MM.1S (cell line): ENCODE data around the gene OXCT1.

Experiments used
- DNase-seq: peaks from one replicate; pipeline ENCODE4 v3.0.0-alpha.2; 2015
- H2AFZ ChIP-seq: fragments of 300-600 bp; sonication (generic); 2 replicates; pipeline ENCODE4 v1.6.0; 2016; ENCODE audit warnings: antibody characterized with exemption, low read length
- H3F3A ChIP-seq: fragments of 300-600 bp; sonication (generic); 2 replicates; pipeline ENCODE4 v1.6.1; 2016; ENCODE audit warnings: mild to moderate bottlenecking, antibody characterized with exemption, low read length, moderate library complexity, mixed read lengths; ENCODE audit not compliant: insufficient read depth
- H3K27ac ChIP-seq: fragments of 300-600 bp; sonication (generic); 2 replicates; pipeline ENCODE4 v1.5.1; 2016; ENCODE audit warnings: mild to moderate bottlenecking, low read length
- H3K27me3 ChIP-seq: fragments of 300-600 bp; sonication (generic); replicated peaks from 2 replicates; pipeline ENCODE4 v1.6.0; 2016; ENCODE audit warnings: low read length; ENCODE audit not compliant: insufficient read depth
- H3K36me3 ChIP-seq: fragments of 300-600 bp; sonication (generic); replicated peaks from 2 replicates; pipeline ENCODE4 v1.6.1; 2016; ENCODE audit warnings: mild to moderate bottlenecking, low read length, mixed read lengths; ENCODE audit not compliant: insufficient read depth
- H3K4me1 ChIP-seq: fragments of 300-600 bp; sonication (generic); 2 replicates; pipeline ENCODE4 v1.6.1; 2016; ENCODE audit warnings: low read length, mixed read lengths
- H3K4me2 ChIP-seq: fragments of 300-600 bp; sonication (generic); 2 replicates; pipeline ENCODE4 v1.6.0; 2016; ENCODE audit warnings: low read depth, low read length
- H3K4me3 ChIP-seq: fragments of 300-600 bp; sonication (generic); 2 replicates; pipeline ENCODE4 v1.5.1; 2016; ENCODE audit warnings: low read length, mixed read lengths
- H3K79me2 ChIP-seq: fragments of 300-600 bp; sonication (generic); 2 replicates; pipeline ENCODE4 v1.6.1; 2016; ENCODE audit warnings: mixed run types, low read length, mixed read lengths
- H3K9ac ChIP-seq: fragments of 300-600 bp; sonication (generic); 2 replicates; pipeline ENCODE4 v1.6.1; 2016; ENCODE audit warnings: low read length, mixed read lengths
- H3K9me2 ChIP-seq: fragments of 300-600 bp; sonication (generic); replicated peaks from 2 replicates; pipeline ENCODE4 v1.6.1; 2016; ENCODE audit warnings: mild to moderate bottlenecking, low read length, mixed read lengths; ENCODE audit not compliant: insufficient read depth
- H3K9me3 ChIP-seq: fragments of 300-600 bp; sonication (generic); replicated peaks from 2 replicates; pipeline ENCODE4 v1.6.1; 2016; ENCODE audit warnings: mild to moderate bottlenecking, low read length, mixed read lengths; ENCODE audit not compliant: insufficient read depth
- H4K20me1 ChIP-seq: fragments of 300-600 bp; sonication (generic); 2 replicates; pipeline ENCODE4 v1.6.1; 2016; ENCODE audit warnings: mild to moderate bottlenecking, low read length, moderate library complexity, mixed read lengths; ENCODE audit not compliant: insufficient read depth
- EZH2 ChIP-seq: fragments of 300-600 bp; sonication (generic); optimal IDR thresholded peaks from 2 replicates; pipeline ENCODE3; 2017; ENCODE audit warnings: low read depth, mild to moderate bottlenecking, antibody characterized with exemption, low read length, mixed read lengths
- EZH2phosphoT487 ChIP-seq: fragments of 300-600 bp; sonication (generic); IDR thresholded peaks from 2 replicates; pipeline ENCODE4 v1.6.1; 2018; ENCODE audit warnings: antibody characterized with exemption, low read length
- TF ChIP-seq, protein P1 (sequence below): fragments of 300-600 bp; sonication (generic); IDR thresholded peaks from 2 replicates; pipeline ENCODE4 v1.5.1; 2016; ENCODE audit warnings: antibody characterized with exemption, low read length, mixed read lengths

Gene OXCT1

DNA sequence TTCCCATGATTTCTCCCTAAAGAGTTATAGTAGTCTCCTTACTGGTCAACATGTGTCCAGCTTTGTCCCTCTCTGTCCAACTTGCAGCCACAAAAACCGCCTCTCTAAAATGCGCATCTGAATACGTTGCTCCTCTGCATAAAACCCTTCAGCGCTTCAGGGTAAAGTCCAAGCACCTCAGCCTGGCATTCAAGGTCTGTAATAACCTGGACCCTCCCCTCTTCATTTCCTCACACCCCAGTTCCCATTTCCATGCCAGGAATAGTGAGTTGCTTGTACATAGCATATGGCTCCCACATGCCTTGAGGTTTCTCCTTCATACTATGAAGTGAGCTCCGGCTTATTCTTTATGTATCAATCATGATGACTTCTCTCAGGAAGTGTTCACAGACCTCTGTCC lies 101.5 kb downstream of the OXCT1 start:
- peaks cover 35% of the 10 kb centered on the region for H3K4me1 ChIP-seq

DNA sequence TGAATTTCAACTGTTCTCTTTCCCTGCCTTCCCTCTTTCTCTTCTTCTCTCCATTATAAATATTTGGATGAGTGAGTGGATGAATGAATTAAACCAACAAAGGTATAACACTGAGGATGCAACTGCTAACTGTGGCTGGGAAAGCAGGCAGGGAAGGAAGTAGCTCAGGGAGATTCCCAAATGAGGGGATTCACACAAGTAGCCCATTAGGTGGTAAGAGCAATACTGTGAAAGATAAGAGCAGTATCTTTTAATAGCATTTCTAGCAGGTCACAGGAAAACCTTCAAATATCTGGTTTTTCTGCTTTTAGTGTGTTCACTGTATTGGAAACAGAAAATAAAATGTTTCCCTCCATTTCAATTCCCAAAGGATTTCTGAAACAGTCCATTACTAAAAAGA lies 105.6 kb downstream of the OXCT1 start:
- H3K9ac ChIP-seq, result no peak overlapping the region

More for the DNA sequence above, 101.5 kb downstream of the OXCT1 start:
- no peak overlapping the region for H3K4me3 ChIP-seq
- no peaks in the 10 kb centered on the region for H3K9me2 ChIP-seq
- peaks cover 2% of the 10 kb centered on the region for H3F3A ChIP-seq
- H3K4me2 ChIP-seq, result no peak overlapping the region
- TF ChIP-seq, protein P1, sequence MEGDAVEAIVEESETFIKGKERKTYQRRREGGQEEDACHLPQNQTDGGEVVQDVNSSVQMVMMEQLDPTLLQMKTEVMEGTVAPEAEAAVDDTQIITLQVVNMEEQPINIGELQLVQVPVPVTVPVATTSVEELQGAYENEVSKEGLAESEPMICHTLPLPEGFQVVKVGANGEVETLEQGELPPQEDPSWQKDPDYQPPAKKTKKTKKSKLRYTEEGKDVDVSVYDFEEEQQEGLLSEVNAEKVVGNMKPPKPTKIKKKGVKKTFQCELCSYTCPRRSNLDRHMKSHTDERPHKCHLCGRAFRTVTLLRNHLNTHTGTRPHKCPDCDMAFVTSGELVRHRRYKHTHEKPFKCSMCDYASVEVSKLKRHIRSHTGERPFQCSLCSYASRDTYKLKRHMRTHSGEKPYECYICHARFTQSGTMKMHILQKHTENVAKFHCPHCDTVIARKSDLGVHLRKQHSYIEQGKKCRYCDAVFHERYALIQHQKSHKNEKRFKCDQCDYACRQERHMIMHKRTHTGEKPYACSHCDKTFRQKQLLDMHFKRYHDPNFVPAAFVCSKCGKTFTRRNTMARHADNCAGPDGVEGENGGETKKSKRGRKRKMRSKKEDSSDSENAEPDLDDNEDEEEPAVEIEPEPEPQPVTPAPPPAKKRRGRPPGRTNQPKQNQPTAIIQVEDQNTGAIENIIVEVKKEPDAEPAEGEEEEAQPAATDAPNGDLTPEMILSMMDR, result no peak
- TF ChIP-seq EZH2 (no peak), EZH2phosphoT487 (no peak)
- H2AFZ ChIP-seq, result no peak overlapping the region
- no peak overlapping the region for H3K27ac ChIP-seq
- DNase-seq, result no peak
- H3K36me3 ChIP-seq, result no peaks in the 10 kb centered on the region
- no peaks in the 10 kb centered on the region for H3K9me3 ChIP-seq
- no peaks in the 10 kb centered on the region for H3K79me2 ChIP-seq
- no peaks in the 10 kb centered on the region for H4K20me1 ChIP-seq
- no peak overlapping the region for H3K9ac ChIP-seq
- no peaks in the 10 kb centered on the region for H3K27me3 ChIP-seq

DNA sequence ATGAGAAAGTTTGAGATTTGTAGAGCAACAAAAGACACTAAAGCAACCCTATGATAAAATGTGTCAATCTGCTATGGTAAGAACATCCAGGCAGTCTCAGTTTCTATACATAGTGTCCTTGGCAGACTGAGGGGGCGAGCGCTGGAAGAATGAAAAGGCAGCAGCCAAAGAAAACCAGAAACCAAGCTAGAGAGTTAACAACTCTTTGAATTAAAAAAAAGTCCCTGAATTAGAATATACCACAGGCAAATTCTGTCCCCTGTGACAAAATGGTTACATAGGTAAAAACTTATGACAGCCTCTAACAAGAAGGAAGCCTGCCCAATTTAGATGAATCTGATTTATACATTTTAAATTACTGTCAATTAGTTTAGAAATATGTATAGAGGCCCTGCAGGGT lies 106.7 kb downstream of the OXCT1 start:
- H3K9me2 ChIP-seq, result no peaks in the 10 kb centered on the region
- no peaks in the 10 kb centered on the region for H3K27me3 ChIP-seq
- H3K9me3 ChIP-seq, result no peaks in the 10 kb centered on the region
- peak; percentile 16 for DNase-seq
- H3K36me3 ChIP-seq, result no peaks in the 10 kb centered on the region
- no peaks in the 10 kb centered on the region for H3K79me2 ChIP-seq
- H3K4me1 ChIP-seq, result peaks cover 23% of the 10 kb centered on the region
- no peak for TF ChIP-seq EZH2phosphoT487
- TF ChIP-seq, protein P1, result no peak
- no peak for TF ChIP-seq EZH2
- H3K4me3 ChIP-seq, result no peak overlapping the region
- peaks cover 8% of the 10 kb centered on the region; the same call in 1 of the 2 replicates for H3F3A ChIP-seq
- H4K20me1 ChIP-seq, result no peaks in the 10 kb centered on the region
- H2AFZ ChIP-seq, result no peak overlapping the region
- H3K4me2 ChIP-seq, result peak overlapping the region; percentile 23; the same call in 1 of the 2 replicates
- H3K27ac ChIP-seq, result peak overlapping the region; percentile 40; the same call in 1 of the 2 replicates
- no peak overlapping the region for H3K9ac ChIP-seq

More for the DNA sequence above, 105.6 kb downstream of the OXCT1 start:
- DNase-seq, result no peak
- Histone ChIP-seq H4K20me1 (no peaks in the 10 kb centered on the region), H3K4me3 (no peak overlapping the region), H3K9me2 (no peaks in the 10 kb centered on the region), H3K27me3 (no peaks in the 10 kb centered on the region), H3K4me2 (no peak overlapping the region; the same call in 1 of the 2 replicates), H3K79me2 (no peaks in the 10 kb centered on the region), H3K36me3 (no peaks in the 10 kb centered on the region), H3K9me3 (no peaks in the 10 kb centered on the region), H2AFZ (no peak overlapping the region), H3K4me1 (peaks cover 23% of the 10 kb centered on the region), H3F3A (peaks cover 8% of the 10 kb centered on the region; the same call in 1 of the 2 replicates), H3K27ac (no peak overlapping the region)
- TF ChIP-seq EZH2 (no peak), EZH2phosphoT487 (no peak)
- TF ChIP-seq, protein P1, result no peak
